Upper lobe of left lung (tissue), 6 donors: ENCODE data around the gene YIPF1. TPM values are rescaled to one million over a fixed set of nuclear protein-coding genes. Genes with fewer than 3 reads are reported as not detected.
"Not testable (repeated sequence)": the region's sequence is repeated elsewhere in the genome, so short reads cannot be mapped to it uniquely, and the experiment has no call there.

ENCODE experiments used
- ATAC-seq, 2 donors: fragments of 200-7000 bp; cut with Tn5 transposase; one replicate each; pipeline ENCODE4 v1.9.1; 2022; ENCODE audit warnings: mild to moderate bottlenecking in 2 of 2, moderate library complexity in 2 of 2; ENCODE audit not compliant: low FRiP score in 2 of 2
- DNase-seq, 2 donors: peaks; one replicate each; pipeline ENCODE4 v3.0.0-alpha.2; 2019 to 2020
- H3K27ac ChIP-seq, 4 donors: fragments of 200-600 bp; sonication (generic); one replicate each; pipeline ENCODE4 v1.5.1; 2016 to 2019
- H3K27me3 ChIP-seq, 4 donors: fragments of 200-600 bp; sonication (generic); one replicate each; pipeline ENCODE4 v1.5.1; 2017 to 2019
- H3K36me3 ChIP-seq, 4 donors: fragments of 200-600 bp; sonication (generic); one replicate each; pipeline ENCODE4 v1.5.1; 2016 to 2019
- H3K4me1 ChIP-seq, 4 donors: fragments of 200-600 bp; sonication (generic); one replicate each; pipeline ENCODE4 v1.5.1; 2018 to 2019
- H3K4me3 ChIP-seq, 4 donors: fragments of 200-600 bp; sonication (generic); one replicate each; pipeline ENCODE4 v1.5.1; 2017 to 2019; ENCODE audit warnings: mild to moderate bottlenecking in 2 of 4, moderate library complexity in 1 of 4
- H3K9me3 ChIP-seq, 4 donors: fragments of 200-600 bp; sonication (generic); one replicate each; pipeline ENCODE4 v1.5.1; 2018 to 2019
- EP300 ChIP-seq, 4 donors: sonication (generic); formaldehyde crosslinking; IDR thresholded peaks; one replicate each; pipeline ENCODE4 v1.5.1; 2017; ENCODE audit warnings: antibody characterized with exemption in 4 of 4, control low read depth in 2 of 4
- POLR2A ChIP-seq, 4 donors: fragments of 450-650 bp; IDR thresholded peaks; one replicate each; pipeline ENCODE4 v1.5.1; 2016 to 2017; ENCODE audit warnings: antibody characterized with exemption in 4 of 4, mild to moderate bottlenecking in 2 of 4
- POLR2AphosphoS5 ChIP-seq, 2 donors: sonication (generic); formaldehyde crosslinking; IDR thresholded peaks; one replicate each; pipeline ENCODE4 v1.5.1; 2017; ENCODE audit warnings: antibody characterized with exemption in 2 of 2
- WGBS, 2 donors: methylation state at CpG; one replicate each; pipeline ENCODE4 v1.1.5; 2017 to 2018; 5-methylcytosine and 5-hydroxymethylcytosine counted together
- total RNA-seq, 6 donors: library from RNA; depleted of rRNA in 4 of 6; stranded (reverse); fragments of >200 nt in 4 of 6; gene quantifications; one replicate each; pipeline versions ENCODE4 v1.1.0 to v1.2.1, GENCODE V29; 2016 to 2021
- TF ChIP-seq, protein P1 (sequence below), 6 experiments: fragments of 450-650 bp in 4 of 6; fragments of 200-600 bp in 2 of 6; sonication (generic) in 2 of 6; IDR thresholded peaks; one replicate each; pipeline ENCODE4 v1.5.1; 2016 to 2019; ENCODE audit warnings: antibody characterized with exemption in 6 of 6
- donor health status: DM: no; HTN: no; CAD: no; lungs with moderate emphysema.
- donor health status: DM: no; HTN: yes; CAD: no; lungs with severe emphysema.

Gene YIPF1
- total RNA-seq, 6 donors from 2014 or later: 14.8 to 52.4 (median 22.0) TPM

DNA sequence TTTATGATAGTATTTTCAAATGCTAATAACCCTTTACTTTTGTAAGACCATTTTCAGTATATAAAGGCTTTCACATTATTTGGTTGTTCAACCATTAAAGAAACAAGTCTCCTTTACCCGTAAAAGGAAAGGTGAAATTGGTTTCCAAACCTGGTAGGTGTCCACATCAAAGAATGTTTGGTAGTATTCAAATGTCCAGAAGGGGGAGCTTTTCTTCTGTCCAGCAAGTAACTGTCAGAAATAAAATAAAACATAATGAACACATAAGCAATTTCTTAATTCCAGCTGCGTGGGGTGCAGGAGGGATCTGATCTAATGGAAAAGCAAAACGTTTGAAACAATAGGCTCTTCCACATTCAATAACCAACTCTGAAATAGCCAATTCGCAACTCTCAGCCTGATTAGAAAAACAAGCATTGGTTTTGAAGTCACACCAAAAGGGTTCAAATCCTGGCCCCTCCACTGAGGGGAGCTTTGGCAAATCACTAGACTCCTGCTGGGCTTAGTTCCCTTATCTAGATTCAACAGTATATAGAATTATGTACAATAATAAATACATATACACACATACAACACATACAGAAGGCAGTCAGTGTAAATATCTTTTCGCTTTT, 11.0 kb downstream of the YIPF1 start:
- no peak overlapping the region for H3K27ac ChIP-seq
- no peak for DNase-seq
- ATAC-seq: no peak
- H3K4me1 ChIP-seq: no peaks in the 10 kb centered on the region
- no peaks in the 10 kb centered on the region for H3K9me3 ChIP-seq
- no peaks in the 10 kb centered on the region for H3K27me3 ChIP-seq
- WGBS, 2 donors: 50 to 54% methylated on average over 5 of the region's 5 CpGs
- TF ChIP-seq EP300 (IDR thresholded peaks at IDR 0.05) (no peak), POLR2AphosphoS5 (IDR thresholded peaks at IDR 0.05) (no peak), POLR2A (IDR thresholded peaks at IDR 0.05) (no peak)
- TF ChIP-seq, protein P1, sequence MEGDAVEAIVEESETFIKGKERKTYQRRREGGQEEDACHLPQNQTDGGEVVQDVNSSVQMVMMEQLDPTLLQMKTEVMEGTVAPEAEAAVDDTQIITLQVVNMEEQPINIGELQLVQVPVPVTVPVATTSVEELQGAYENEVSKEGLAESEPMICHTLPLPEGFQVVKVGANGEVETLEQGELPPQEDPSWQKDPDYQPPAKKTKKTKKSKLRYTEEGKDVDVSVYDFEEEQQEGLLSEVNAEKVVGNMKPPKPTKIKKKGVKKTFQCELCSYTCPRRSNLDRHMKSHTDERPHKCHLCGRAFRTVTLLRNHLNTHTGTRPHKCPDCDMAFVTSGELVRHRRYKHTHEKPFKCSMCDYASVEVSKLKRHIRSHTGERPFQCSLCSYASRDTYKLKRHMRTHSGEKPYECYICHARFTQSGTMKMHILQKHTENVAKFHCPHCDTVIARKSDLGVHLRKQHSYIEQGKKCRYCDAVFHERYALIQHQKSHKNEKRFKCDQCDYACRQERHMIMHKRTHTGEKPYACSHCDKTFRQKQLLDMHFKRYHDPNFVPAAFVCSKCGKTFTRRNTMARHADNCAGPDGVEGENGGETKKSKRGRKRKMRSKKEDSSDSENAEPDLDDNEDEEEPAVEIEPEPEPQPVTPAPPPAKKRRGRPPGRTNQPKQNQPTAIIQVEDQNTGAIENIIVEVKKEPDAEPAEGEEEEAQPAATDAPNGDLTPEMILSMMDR (IDR thresholded peaks at IDR 0.05): peak in 5 of 6 experiments; percentile 18 to 52 (median 37)
- H3K4me3 ChIP-seq: no peak overlapping the region
- peaks cover 19 to 72% (median 35%) of the 10 kb centered on the region in 4 donors for H3K36me3 ChIP-seq

DNA sequence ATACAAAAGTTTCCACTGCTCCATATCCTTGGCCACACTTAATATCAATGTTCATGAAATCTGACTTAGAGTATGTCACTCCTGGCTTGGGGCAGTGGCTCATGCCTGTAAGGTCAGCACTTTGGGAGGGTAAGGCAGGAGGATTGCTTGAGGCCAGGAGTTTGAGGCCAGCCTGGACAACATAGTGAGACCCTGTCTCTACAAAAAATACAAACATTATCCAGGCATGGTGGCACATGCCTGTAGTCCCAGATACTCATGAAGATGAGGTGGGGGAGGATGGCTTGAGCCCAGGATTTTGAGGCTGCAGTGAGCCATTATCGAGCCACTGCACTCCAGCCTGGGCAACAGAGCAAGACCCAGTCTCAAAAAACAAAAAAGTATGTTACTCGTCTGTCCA, 14.4 kb downstream of the YIPF1 start:
- H3K9me3 ChIP-seq, ATAC-seq, H3K27ac ChIP-seq, H3K27me3 ChIP-seq, H3K4me1 ChIP-seq, DNase-seq, H3K4me3 ChIP-seq: not testable (repeated sequence)
- H3K36me3 ChIP-seq: peaks cover 19 to 82% (median 41%) of the 10 kb centered on the region in 4 donors
- 100% methylated on average over 2 of the region's 2 CpGs for WGBS, 2 donors

GRCh38 chr1:53871773-53872484, 17.7 kb downstream of the YIPF1 start:
- Histone ChIP-seq H3K9me3 (no peaks in the 10 kb centered on the region), H3K4me3 (no peak overlapping the region), H3K36me3 (peaks cover 14 to 87% (median 38%) of the 10 kb centered on the region in 4 donors), H3K27ac (no peak overlapping the region), H3K27me3 (no peaks in the 10 kb centered on the region), H3K4me1 (no peaks in the 10 kb centered on the region)
- TF ChIP-seq POLR2A (IDR thresholded peaks at IDR 0.05) (no peak), EP300 (IDR thresholded peaks at IDR 0.05) (no peak), POLR2AphosphoS5 (IDR thresholded peaks at IDR 0.05) (no peak)
- TF ChIP-seq, protein P1 (IDR thresholded peaks at IDR 0.05): no peak
- ATAC-seq (no peak), DNase-seq (no peak)
- WGBS, 2 donors: 70 to 77% methylated on average over 5 of the region's 5 CpGs

GRCh38 chr1:53871221-53871620, 18.4 kb downstream of the YIPF1 start:
- peaks cover 16 to 87% (median 38%) of the 10 kb centered on the region in 4 donors for H3K36me3 ChIP-seq
- TF ChIP-seq EP300 (IDR thresholded peaks at IDR 0.05) (no peak), POLR2AphosphoS5 (IDR thresholded peaks at IDR 0.05) (no peak), POLR2A (IDR thresholded peaks at IDR 0.05) (no peak)
- TF ChIP-seq, protein P1 (IDR thresholded peaks at IDR 0.05): no peak
- no peak for DNase-seq
- H3K27me3 ChIP-seq: no peaks in the 10 kb centered on the region
- no peaks in the 10 kb centered on the region for H3K9me3 ChIP-seq
- no peak overlapping the region for H3K27ac ChIP-seq
- H3K4me3 ChIP-seq: no peak overlapping the region
- H3K4me1 ChIP-seq: no peaks in the 10 kb centered on the region
- no peak for ATAC-seq
- 81 to 82% methylated on average over 4 of the region's 4 CpGs for WGBS, 2 donors

DNA sequence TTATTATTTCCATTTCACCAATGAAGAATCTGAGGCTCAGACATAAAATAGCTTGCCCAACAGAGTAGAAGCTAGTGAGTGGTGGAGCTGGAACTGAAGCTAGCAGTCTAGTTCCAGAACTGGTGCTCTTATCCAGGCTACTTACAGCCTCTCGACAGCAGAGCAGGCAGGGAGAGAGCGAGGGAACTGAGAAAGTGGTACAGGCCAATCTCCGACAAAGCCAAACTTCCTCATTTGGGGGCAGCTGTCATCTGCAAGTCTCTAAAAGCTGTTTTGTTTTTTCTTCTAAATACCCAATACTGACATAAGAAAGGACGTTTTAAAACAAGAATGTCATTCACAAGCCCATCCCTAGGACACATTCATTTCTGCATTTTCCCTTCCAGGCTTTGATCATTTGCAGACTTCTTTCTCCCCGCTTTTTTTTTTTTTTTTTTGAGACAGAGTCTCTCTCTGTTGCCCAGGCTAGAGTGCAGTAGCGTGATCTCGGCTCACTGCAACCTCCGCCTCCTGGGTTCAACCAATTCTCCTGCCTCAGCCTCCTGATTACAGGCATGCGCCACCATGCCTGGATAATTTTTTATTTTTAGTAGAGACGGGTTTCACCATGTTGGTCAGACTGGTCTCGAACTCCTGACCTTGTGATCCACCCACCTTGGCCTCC, 20.0 kb downstream of the YIPF1 start:
- ATAC-seq (no peak), DNase-seq (no peak)
- Histone ChIP-seq H3K4me1 (no peaks in the 10 kb centered on the region), H3K4me3 (no peak overlapping the region), H3K36me3 (peaks cover 16 to 87% (median 35%) of the 10 kb centered on the region in 4 donors), H3K27ac (no peak overlapping the region), H3K9me3 (no peaks in the 10 kb centered on the region), H3K27me3 (no peaks in the 10 kb centered on the region)
- TF ChIP-seq POLR2A (IDR thresholded peaks at IDR 0.05) (no peak), EP300 (IDR thresholded peaks at IDR 0.05) (no peak), POLR2AphosphoS5 (IDR thresholded peaks at IDR 0.05) (no peak)
- TF ChIP-seq, protein P1 (IDR thresholded peaks at IDR 0.05): no peak
- WGBS, 2 donors: 83 to 86% methylated on average over 11 of the region's 11 CpGs
